Measurements from ENCODE around the gene RNF220.

RNF220 gene

DNA sequence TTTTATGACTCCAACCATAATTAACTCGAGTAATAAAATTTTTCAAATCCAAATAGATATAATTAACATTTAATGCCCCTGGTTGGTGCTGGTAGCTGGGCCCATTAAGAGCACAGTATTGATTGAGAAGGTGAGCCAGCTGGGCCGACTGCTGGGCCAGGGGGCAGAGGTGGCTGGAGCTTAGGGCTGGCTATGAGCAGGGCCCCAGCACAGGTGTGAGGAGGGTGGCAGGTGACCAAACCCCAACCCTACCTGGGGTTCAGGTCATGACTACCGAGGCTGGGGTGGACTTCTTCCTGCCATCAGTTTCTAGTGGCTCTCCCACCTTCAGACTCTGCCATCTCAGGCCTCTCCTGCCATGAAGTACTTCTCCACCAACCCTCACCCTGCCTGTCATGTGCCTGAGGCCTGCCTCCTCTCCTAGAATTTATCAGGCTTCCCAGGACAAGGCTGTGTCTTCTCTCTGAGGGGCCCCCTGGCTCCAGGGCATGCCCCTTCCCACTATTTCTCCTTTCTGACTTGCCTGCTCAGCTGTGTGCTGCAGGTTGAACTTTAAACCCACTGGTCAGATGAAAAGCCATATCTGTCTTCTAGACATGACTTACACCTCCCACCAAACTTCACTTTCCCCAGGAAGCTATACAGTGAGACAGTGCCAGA lies 183.6 kb downstream of the RNF220 start:
- TF ChIP-seq TOX (CRISPR knock-in tag; IDR thresholded peaks at IDR 0.05; ENCODE audit: borderline replicate concordance) (no peak), RARB (CRISPR knock-in tag; IDR thresholded peaks at IDR 0.05) (no peak), ISL1 (CRISPR knock-in tag; IDR thresholded peaks at IDR 0.05) (no peak), CSDC2 (CRISPR knock-in tag; IDR thresholded peaks at IDR 0.05) (no peak), GLIS3 (CRISPR knock-in tag; IDR thresholded peaks at IDR 0.05) (no peak), ZFP3 (CRISPR knock-in tag; IDR thresholded peaks at IDR 0.05) (no peak), OSR1 (CRISPR knock-in tag; IDR thresholded peaks at IDR 0.05) (no peak), BACH2 (CRISPR knock-in tag; IDR thresholded peaks at IDR 0.05; ENCODE audit: borderline replicate concordance) (no peak)
- TF ChIP-seq, protein P1, sequence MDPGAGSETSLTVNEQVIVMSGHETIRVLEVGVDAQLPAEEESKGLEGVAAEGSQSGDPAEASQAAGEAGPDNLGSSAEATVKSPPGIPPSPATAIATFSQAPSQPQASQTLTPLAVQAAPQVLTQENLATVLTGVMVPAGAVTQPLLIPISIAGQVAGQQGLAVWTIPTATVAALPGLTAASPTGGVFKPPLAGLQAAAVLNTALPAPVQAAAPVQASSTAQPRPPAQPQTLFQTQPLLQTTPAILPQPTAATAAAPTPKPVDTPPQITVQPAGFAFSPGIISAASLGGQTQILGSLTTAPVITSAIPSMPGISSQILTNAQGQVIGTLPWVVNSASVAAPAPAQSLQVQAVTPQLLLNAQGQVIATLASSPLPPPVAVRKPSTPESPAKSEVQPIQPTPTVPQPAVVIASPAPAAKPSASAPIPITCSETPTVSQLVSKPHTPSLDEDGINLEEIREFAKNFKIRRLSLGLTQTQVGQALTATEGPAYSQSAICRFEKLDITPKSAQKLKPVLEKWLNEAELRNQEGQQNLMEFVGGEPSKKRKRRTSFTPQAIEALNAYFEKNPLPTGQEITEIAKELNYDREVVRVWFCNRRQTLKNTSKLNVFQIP (CRISPR knock-in tag; IDR thresholded peaks at IDR 0.05; ENCODE audit: borderline replicate concordance, low read depth), result no peak
- ATAC-seq, result no peak

DNA sequence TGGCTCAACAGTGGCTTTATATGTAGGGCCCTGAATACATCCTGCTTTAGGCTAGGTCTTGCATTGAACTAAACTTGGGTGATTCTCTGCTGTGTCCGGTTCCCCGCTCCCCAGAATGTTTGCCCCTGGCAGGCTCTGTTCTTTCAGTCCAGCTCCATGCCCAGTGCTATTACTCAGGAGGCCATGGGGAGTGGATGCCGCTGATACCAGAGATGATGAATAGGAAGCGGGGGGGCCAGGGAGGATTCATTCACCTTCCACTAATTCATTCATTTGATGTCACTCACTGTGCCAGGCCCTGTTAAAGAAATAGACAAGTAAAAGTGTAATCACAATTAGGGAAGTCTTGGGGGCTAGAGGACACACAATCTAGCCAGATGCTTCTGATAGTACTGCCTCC lies 185.4 kb downstream of the RNF220 start:
- no peak for TF ChIP-seq ZFP30 (CRISPR knock-in tag; IDR thresholded peaks at IDR 0.05)
- no peak for TF ChIP-seq PPARA (CRISPR knock-in tag; IDR thresholded peaks at IDR 0.05; ENCODE audit: borderline replicate concordance)
- no peak for TF ChIP-seq ESRRG (CRISPR knock-in tag; IDR thresholded peaks at IDR 0.05)
- no peak for TF ChIP-seq ZNF70 (CRISPR knock-in tag; IDR thresholded peaks at IDR 0.05)
- TF ChIP-seq, protein P2, sequence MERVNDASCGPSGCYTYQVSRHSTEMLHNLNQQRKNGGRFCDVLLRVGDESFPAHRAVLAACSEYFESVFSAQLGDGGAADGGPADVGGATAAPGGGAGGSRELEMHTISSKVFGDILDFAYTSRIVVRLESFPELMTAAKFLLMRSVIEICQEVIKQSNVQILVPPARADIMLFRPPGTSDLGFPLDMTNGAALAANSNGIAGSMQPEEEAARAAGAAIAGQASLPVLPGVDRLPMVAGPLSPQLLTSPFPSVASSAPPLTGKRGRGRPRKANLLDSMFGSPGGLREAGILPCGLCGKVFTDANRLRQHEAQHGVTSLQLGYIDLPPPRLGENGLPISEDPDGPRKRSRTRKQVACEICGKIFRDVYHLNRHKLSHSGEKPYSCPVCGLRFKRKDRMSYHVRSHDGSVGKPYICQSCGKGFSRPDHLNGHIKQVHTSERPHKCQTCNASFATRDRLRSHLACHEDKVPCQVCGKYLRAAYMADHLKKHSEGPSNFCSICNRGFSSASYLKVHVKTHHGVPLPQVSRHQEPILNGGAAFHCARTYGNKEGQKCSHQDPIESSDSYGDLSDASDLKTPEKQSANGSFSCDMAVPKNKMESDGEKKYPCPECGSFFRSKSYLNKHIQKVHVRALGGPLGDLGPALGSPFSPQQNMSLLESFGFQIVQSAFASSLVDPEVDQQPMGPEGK (CRISPR knock-in tag; IDR thresholded peaks at IDR 0.05; ENCODE audit: borderline replicate concordance), result no peak
- no peak for TF ChIP-seq TOX (CRISPR knock-in tag; IDR thresholded peaks at IDR 0.05; ENCODE audit: borderline replicate concordance)
- TF ChIP-seq RARB (CRISPR knock-in tag; IDR thresholded peaks at IDR 0.05), result no peak
- TF ChIP-seq TCF4 (CRISPR knock-in tag; IDR thresholded peaks at IDR 0.05; ENCODE audit: borderline replicate concordance), result no peak
- TF ChIP-seq, protein P1 (CRISPR knock-in tag; IDR thresholded peaks at IDR 0.05; ENCODE audit: borderline replicate concordance, low read depth), result no peak
- ATAC-seq, result no peak

DNA sequence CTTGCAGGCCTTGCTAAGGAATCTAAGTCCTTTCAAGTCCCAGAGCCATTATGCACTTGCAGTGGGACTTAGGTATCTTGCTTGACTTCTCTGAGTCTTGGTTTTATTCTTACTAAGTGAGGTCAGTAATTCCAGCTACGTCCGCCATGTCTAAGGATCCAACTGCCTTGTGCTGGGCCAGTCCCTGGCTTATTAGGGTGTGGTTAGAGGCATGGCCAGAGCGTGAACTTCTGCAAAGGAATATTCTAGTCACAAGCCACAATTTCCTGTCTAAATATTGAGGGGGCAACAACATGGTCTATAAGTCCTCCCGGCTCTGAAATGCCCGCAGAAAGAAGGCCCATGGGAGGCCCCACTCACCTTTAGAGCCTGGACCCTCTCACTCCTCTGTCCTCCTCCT lies 186.3 kb downstream of the RNF220 start:
- no peak for ATAC-seq
- TF ChIP-seq, protein P3, sequence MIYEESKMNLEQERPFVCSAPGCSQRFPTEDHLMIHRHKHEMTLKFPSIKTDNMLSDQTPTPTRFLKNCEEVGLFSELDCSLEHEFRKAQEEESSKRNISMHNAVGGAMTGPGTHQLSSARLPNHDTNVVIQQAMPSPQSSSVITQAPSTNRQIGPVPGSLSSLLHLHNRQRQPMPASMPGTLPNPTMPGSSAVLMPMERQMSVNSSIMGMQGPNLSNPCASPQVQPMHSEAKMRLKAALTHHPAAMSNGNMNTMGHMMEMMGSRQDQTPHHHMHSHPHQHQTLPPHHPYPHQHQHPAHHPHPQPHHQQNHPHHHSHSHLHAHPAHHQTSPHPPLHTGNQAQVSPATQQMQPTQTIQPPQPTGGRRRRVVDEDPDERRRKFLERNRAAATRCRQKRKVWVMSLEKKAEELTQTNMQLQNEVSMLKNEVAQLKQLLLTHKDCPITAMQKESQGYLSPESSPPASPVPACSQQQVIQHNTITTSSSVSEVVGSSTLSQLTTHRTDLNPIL (CRISPR knock-in tag; IDR thresholded peaks at IDR 0.05; ENCODE audit: low read depth), result no peak
- no peak for TF ChIP-seq OSR1 (CRISPR knock-in tag; IDR thresholded peaks at IDR 0.05)
- no peak for TF ChIP-seq ZFP30 (CRISPR knock-in tag; IDR thresholded peaks at IDR 0.05)
- TF ChIP-seq ARNTL (CRISPR knock-in tag; IDR thresholded peaks at IDR 0.05; ENCODE audit: borderline replicate concordance, low read depth), result no peak
- TF ChIP-seq, protein P4, sequence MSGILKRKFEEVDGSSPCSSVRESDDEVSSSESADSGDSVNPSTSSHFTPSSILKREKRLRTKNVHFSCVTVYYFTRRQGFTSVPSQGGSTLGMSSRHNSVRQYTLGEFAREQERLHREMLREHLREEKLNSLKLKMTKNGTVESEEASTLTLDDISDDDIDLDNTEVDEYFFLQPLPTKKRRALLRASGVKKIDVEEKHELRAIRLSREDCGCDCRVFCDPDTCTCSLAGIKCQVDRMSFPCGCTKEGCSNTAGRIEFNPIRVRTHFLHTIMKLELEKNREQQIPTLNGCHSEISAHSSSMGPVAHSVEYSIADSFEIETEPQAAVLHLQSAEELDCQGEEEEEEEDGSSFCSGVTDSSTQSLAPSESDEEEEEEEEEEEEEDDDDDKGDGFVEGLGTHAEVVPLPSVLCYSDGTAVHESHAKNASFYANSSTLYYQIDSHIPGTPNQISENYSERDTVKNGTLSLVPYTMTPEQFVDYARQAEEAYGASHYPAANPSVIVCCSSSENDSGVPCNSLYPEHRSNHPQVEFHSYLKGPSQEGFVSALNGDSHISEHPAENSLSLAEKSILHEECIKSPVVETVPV (CRISPR knock-in tag; IDR thresholded peaks at IDR 0.05), result no peak
- TF ChIP-seq BACH2 (CRISPR knock-in tag; IDR thresholded peaks at IDR 0.05; ENCODE audit: borderline replicate concordance), result no peak
- no peak for TF ChIP-seq ZNF565 (CRISPR knock-in tag; conservative IDR thresholded peaks at IDR 0.05; ENCODE audit: low read depth)
- TF ChIP-seq ZNF8 (CRISPR knock-in tag; IDR thresholded peaks at IDR 0.05), result no peak
- no peak for TF ChIP-seq CSDC2 (CRISPR knock-in tag; IDR thresholded peaks at IDR 0.05)
- no peak for TF ChIP-seq TCF4 (CRISPR knock-in tag; IDR thresholded peaks at IDR 0.05; ENCODE audit: borderline replicate concordance)
- TF ChIP-seq PPARA (CRISPR knock-in tag; IDR thresholded peaks at IDR 0.05; ENCODE audit: borderline replicate concordance), result no peak
- TF ChIP-seq, protein P1 (CRISPR knock-in tag; IDR thresholded peaks at IDR 0.05; ENCODE audit: borderline replicate concordance, low read depth), result no peak
- TF ChIP-seq, protein P5, sequence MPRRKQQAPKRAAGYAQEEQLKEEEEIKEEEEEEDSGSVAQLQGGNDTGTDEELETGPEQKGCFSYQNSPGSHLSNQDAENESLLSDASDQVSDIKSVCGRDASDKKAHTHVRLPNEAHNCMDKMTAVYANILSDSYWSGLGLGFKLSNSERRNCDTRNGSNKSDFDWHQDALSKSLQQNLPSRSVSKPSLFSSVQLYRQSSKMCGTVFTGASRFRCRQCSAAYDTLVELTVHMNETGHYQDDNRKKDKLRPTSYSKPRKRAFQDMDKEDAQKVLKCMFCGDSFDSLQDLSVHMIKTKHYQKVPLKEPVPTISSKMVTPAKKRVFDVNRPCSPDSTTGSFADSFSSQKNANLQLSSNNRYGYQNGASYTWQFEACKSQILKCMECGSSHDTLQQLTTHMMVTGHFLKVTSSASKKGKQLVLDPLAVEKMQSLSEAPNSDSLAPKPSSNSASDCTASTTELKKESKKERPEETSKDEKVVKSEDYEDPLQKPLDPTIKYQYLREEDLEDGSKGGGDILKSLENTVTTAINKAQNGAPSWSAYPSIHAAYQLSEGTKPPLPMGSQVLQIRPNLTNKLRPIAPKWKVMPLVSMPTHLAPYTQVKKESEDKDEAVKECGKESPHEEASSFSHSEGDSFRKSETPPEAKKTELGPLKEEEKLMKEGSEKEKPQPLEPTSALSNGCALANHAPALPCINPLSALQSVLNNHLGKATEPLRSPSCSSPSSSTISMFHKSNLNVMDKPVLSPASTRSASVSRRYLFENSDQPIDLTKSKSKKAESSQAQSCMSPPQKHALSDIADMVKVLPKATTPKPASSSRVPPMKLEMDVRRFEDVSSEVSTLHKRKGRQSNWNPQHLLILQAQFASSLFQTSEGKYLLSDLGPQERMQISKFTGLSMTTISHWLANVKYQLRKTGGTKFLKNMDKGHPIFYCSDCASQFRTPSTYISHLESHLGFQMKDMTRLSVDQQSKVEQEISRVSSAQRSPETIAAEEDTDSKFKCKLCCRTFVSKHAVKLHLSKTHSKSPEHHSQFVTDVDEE (CRISPR knock-in tag; IDR thresholded peaks at IDR 0.05), result no peak

All from SK-N-SH treated with all-trans-retinoic acid at 6 μM for 48 hours (cell line).